ENCODE data around the gene AHSG.

The AHSG gene

GRCh38 chr3:186589121-186589520, 23.7 kb upstream of the AHSG start:
- peak; percentile 42; the same call in 1 of the 2 replicates for TF ChIP-seq CTCF (IDR thresholded peaks at IDR 0.05)

- no peak for TF ChIP-seq CTCF (IDR thresholded peaks at IDR 0.05)
Measured at GRCh38 chr3:186589856-186590579, 22.8 kb upstream of the AHSG start.

- TF ChIP-seq CTCF (IDR thresholded peaks at IDR 0.05): no peak
Measured at GRCh38 chr3:186590580-186591295, 22.1 kb upstream of the AHSG start.

GRCh38 chr3:186592682-186593081, 20.2 kb upstream of the AHSG start:
- TF ChIP-seq CTCF (IDR thresholded peaks at IDR 0.05): no peak

GRCh38 chr3:186593862-186594261, 19.0 kb upstream of the AHSG start:
- no peak for TF ChIP-seq CTCF (IDR thresholded peaks at IDR 0.05)

- TF ChIP-seq CTCF (IDR thresholded peaks at IDR 0.05): no peak
Measured at GRCh38 chr3:186594591-186595113, 18.2 kb upstream of the AHSG start.

- TF ChIP-seq CTCF (IDR thresholded peaks at IDR 0.05): no peak
Measured at GRCh38 chr3:186596568-186597287, 16.1 kb upstream of the AHSG start.
